Epithelial cell of prostate (primary cell): ENCODE data around the gene RFX8.
"Not testable (repeated sequence)": the region's sequence is repeated elsewhere in the genome, so short reads cannot be mapped to it uniquely, and the experiment has no call there.

ENCODE experiments used
- DNase-seq: peaks from one replicate; pipeline ENCODE4 v3.0.0-alpha.2; 2011; ENCODE audit warnings: low read depth, low spot score
- H3K27ac ChIP-seq: fragments of 450-650 bp; 2 replicates; pipeline ENCODE4 v1.5.1; 2017; ENCODE audit warnings: mild to moderate bottlenecking

The RFX8 gene

DNA sequence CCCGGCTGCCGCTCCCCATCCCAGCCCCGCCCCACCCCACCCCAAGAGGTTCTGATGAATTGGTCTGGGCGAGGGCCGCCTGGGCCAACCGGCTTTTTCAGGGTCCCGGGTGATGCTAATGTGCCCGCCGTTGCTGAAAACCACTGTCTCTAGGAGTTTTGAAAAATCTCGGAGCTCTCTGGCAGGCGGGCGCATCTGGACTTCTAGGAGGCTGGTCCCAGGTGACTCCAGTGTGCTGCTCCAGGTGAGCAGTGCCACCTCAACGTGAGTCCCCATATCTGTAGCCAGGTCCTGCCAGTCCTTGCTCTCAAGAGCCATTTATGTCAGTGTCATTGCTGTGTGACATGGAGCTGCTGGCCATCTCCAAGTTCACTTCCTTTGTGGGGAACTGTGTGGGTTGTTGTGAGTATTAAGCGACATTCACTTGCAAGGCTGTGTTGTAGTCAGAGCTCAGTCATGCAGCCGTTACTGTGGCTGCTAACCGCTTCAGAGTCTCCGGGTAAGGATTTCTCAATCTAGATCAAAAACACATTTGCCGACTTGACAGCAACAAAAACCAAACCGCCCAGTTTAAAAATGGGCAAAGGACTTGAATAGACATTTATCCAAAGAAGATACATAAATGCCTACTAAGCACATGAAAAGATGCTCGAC lies at the start of gene RFX8:
Gene RFX8 (minus strand): TSS at position 382 of the 654 bp plus-strand sequence. CDS start 8,264 bp downstream, outside the sequence.
- no peak for DNase-seq
- no peak within 1 kb of the TSS for H3K27ac ChIP-seq

GRCh38 chr2:101521487-101521886 lies 46.6 kb upstream of the RFX8 start:
- no peak for DNase-seq
- H3K27ac ChIP-seq, result no peak overlapping the region

DNA sequence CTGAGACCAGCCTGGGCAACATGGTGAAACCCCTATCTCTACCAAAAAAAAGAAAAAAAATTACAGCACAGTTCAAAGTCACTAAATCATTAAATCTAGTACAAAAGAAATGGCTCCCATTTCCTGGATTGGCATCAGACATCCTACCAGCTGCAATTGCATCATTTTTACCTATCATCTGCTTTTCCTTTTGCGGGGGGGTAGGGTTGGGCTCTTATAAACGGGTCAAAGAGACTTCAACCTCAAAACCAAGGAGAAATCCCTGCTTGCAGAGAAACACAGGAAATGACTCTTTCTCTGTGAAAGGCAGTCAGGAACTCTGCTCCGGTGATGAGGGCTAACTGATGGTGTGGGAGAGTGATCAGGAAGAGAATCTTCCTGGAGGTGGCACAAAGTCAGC lies 45.3 kb upstream of the RFX8 start:
- no peak for DNase-seq
- peak overlapping the region; percentile 98 for H3K27ac ChIP-seq

- DNase-seq, result no peak
- H3K27ac ChIP-seq, result peak overlapping the region; percentile 98
These were observed 43.9 kb upstream of the RFX8 start for GRCh38 chr2:101518578-101519492.

DNA sequence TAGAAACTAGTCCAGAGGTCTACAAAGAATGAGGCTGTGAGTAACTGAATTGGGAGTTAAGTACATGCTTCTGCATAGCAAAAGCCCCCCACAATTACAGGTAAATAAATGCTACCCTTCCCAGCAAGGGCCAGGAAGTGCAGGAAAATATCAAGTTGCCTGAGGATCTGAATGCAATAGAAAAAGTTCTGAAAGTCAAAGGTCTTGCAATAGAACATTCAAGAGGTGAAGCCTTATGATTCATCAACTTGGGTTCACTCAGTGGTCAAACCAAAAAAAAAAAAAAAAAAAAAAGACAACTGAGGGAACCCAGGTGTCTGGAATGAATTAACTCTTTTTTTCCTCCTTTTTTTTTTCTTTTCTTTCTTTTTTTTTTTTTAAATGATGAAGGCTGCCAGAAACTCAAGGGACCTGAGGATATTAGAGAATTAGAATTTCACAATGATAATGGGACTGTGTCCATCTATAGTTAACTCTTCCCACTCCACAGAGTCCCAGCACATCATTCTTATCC lies 42.9 kb upstream of the RFX8 start:
- DNase-seq, result no peak
- H3K27ac ChIP-seq, result peak overlapping the region; percentile 98

- H3K27ac ChIP-seq, result peak overlapping the region; percentile 98
- peak; percentile 96 for DNase-seq
These were observed 42.1 kb upstream of the RFX8 start for GRCh38 chr2:101516823-101517690.

DNA sequence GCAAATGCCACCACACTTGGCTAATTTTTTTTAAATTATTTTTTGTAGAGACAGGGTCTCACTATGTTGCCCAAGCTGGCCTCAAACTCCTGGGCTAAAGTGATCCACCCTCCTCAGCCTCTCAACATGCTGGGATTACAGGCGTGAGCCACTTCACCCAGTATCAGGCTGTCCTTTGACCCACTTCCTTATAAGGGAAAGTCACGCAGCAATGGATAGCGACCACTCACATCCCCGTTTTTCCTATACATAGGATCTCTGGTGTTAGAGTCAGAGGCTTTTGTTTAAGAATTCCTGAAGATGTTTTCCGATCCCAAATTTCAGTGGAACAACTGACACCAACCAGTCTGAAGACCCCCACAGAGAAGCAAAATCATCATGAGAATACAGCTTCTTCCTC lies 41.4 kb upstream of the RFX8 start:
- no peak for DNase-seq
- H3K27ac ChIP-seq, result peak overlapping the region; percentile 98

DNA sequence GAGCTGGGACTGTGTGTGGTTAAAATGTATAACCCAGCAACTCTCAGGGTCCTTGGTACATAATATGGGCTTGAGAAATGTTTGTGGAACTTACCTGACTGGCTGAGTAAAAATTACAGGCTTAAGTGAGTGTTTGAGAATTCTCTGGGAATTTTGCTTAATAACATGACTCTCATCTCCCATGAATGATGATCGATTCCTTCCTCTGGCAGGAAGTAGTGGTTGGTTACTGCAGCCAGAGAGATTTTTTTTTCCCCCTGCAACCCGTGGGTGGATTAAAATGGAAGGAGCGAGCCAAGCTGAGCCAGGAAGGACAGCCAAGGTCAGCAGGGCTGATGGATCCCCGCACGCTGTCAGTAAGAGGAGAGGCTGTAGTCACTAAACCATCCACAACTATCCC lies 40.6 kb upstream of the RFX8 start:
- no peak overlapping the region for H3K27ac ChIP-seq
- no peak for DNase-seq

- no peak for DNase-seq
- no peak overlapping the region for H3K27ac ChIP-seq
These were observed 38.1 kb upstream of the RFX8 start for GRCh38 chr2:101512993-101513392.

- no peak for DNase-seq
- H3K27ac ChIP-seq, result no peak overlapping the region
These were observed 36.5 kb upstream of the RFX8 start for GRCh38 chr2:101511381-101511780.

DNA sequence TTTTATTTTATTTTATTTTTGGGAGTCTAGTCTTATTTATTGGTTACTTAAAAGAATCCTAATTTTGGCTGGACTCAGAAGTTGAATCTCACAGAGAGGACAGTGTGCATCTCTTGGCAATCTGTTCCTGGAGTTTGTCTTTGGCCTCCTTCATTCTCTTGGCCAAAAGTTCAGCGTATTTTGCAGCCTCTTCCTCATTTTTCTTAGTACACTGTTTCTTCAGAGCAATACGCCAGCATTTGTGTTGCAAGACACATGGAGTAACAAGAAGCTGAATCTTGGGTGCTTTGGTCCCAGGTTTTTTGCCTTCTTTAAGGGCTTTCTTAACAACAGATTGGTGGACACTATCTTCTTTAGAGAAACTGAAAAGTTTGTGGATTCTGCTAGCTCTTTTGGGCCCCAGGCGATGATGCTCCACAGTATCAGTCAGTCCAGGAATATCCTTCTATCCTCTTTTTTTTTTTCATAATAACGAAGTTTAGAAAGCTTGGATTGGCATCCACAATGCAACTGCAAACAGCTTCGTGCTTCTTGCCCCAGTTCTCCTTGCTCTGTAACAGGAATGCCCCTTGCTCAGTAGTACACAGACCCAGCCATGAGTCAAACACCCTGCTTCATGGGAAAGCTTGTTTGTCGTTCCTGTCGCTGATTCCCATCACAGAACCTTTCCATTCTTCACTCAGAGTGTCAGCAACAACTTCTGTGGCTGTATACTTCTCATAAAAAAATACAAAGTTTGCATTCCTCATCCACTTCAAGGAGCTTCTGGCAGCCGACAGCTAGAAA lies 34.8 kb upstream of the RFX8 start:
- H3K27ac ChIP-seq, result no peak overlapping the region
- DNase-seq, result no peak

DNA sequence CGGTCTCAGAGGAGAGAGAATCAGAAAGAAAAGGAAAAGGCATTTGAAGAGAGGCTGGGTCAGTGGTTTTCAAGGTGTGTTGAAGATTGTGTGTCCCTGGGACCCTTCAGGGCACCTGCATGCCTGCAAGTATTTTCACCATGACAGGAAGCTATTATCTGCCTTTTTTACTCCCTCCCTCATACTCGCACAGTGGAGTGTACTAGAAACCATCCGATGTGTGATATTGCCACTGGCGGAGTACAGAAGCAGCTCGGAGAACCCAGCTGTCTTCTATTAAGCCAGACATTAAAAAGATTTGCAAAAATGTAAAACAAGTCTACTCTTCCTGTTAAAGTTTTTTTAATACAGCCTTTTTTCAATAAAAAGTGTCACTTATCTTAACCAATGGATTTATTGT lies 33.7 kb upstream of the RFX8 start:
- H3K27ac ChIP-seq, result no peak overlapping the region
- DNase-seq, result no peak

GRCh38 chr2:101505276-101505675 lies 30.4 kb upstream of the RFX8 start:
- not testable (repeated sequence) for DNase-seq, H3K27ac ChIP-seq

GRCh38 chr2:101504744-101505143 lies 29.8 kb upstream of the RFX8 start:
- not testable (repeated sequence) for DNase-seq

DNA sequence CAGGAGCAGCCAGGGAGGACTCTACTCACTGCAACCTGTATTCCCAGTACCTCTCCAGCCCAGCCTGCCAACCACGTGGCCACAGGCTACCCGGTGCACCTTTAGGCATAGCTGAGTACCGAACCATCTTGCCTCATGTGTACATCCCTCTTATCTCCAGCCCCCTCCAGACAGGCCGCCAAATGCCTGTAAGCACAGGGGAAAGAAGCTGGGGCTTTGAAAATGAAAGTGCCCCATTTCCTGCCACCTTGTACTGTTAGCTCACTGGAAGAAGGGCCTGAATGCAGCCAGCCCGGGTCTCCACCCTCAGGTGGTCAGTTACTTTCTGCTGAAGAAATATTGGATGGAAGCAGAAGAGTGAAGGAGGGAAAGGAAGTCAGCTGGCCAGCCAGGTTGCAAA lies 27.2 kb upstream of the RFX8 start:
- no peak overlapping the region for H3K27ac ChIP-seq
- no peak for DNase-seq

More at GRCh38 chr2:101504744-101505143, 29.8 kb upstream of the RFX8 start:
- not testable (repeated sequence) for H3K27ac ChIP-seq

DNA sequence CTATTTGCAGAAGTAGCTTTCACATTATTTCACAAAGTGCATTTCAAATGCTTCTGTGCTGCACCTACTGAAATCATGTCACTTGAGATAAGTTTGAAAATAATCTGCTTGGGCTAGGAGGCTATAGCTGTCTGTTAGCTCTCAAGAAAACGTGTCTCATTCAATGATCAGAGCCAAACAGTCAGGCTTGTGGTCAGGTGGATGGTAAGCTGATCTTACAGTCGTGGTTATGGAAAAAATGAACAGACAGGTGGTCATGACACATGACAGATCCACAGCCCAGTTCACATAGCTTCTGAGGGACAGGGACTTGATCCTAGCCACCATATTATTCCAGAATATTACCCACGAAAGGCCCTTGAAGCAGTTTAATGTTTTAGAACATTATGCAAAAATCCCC lies 26.5 kb upstream of the RFX8 start:
- no peak for DNase-seq
- H3K27ac ChIP-seq, result no peak overlapping the region

DNA sequence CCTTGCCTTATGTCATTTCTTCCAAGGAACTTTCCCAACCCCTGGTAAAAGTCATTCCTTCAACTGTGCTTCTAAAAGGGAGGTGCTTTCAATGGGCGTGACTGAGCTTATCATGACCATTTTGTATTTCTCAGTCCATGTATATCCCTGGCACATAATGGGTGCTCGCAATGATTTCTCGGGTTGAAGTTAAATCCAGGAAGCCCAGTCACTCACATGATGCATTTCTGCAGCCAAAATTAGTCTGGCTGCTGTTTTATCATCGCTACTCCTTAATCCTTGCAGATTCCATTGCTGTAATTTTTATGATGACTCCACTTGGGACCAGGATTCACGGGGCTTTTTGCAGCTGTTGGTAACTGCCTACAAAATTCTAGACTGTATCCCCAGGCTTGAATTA lies 25.9 kb upstream of the RFX8 start:
- no peak for DNase-seq
- no peak overlapping the region for H3K27ac ChIP-seq

DNA sequence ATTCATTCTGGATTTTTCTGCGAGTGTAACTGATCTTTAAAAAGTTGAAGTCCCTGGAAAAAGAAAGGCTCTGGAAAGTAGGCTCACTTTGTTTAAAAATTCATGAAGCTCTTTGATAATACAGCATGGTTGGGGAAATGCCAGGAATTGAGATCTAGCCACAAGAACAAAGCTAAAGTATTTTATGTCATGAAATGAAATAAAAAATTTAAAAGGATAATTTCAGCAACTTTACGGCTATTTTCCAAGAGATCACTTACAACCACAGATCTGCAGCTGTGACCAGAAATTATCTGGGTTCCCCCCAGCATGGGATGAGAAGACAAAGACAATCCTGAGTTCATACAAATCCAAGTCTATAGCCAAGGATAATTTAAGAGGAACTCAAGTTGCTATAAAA lies 25.3 kb upstream of the RFX8 start:
- H3K27ac ChIP-seq, result no peak overlapping the region
- no peak for DNase-seq

- H3K27ac ChIP-seq, result no peak overlapping the region
- no peak for DNase-seq
These were observed 21.4 kb upstream of the RFX8 start for GRCh38 chr2:101496279-101496678.
